HepG2 (cell line): ENCODE data around the gene PRKAR1B. TPM values are rescaled to one million over a fixed set of nuclear protein-coding genes. Genes with fewer than 3 reads are reported as not detected.

Source experiments
- ATAC-seq: fragments of 200-7000 bp; cut with Tn5 transposase; 3 replicates; pipeline ENCODE4 v1.9.1; 2020; ENCODE audit warnings: mild to moderate bottlenecking, moderate library complexity
- BruUV-seq: library from RNA; stranded (reverse); fragments of 400-500 nt; replicated peaks from 2 replicates; lab custom pipeline; 2021; lab: Mats Ljungman, UMichigan
- CTCF ChIA-PET: fragments of 300-600 bp; formaldehyde crosslinking; extraction: SDS; loops from one replicate; lab custom pipeline; 2021; ENCODE audit warnings: low total read pairs, inconsistent platforms, low intra/inter-chr PET ratio; lab: Yijun Ruan, JAX
- POLR2A ChIA-PET: fragments of 350-600 bp; sonication (Branson Sonifier 250); formaldehyde crosslinking; loops from one replicate; lab custom pipeline; 2020; ENCODE audit warnings: antibody characterized with exemption, inconsistent platforms; lab: Yijun Ruan, JAX
- DNase-seq: peaks from one replicate; pipeline ENCODE4 v3.0.0-alpha.2; 2015; ENCODE audit warnings: low spot score
- FAIRE-seq: peaks from 3 replicates; lab custom pipeline; 2011; peaks lifted over from hg19 to GRCh38; lab: Jason Lieb, UNC
- H2AFZ ChIP-seq: one replicate; pipeline ENCODE4 v1.6.1; 2011; ENCODE audit warnings: low read length, inconsistent platforms
- H3K27ac ChIP-seq: fragments of 300-600 bp; 3 replicates; pipeline ENCODE4 v1.8.0; 2011; ENCODE audit warnings: mixed run types, mild to moderate bottlenecking, mixed read lengths, low read length, inconsistent platforms; ENCODE audit not compliant: insufficient read depth; ENCODE audit errors: extremely low read length
- H3K27me3 ChIP-seq, 2 experiments: fragments of 200-600 bp in 1 of 2; 2 replicates in 1 of 2; 3 replicates in 1 of 2; pipeline versions ENCODE4 v1.6.0 to v1.8.0; 2011; ENCODE audit warnings: low read length in 2 of 2, mild to moderate bottlenecking in 2 of 2, moderate library complexity in 2 of 2, inconsistent platforms in 1 of 2; ENCODE audit not compliant: insufficient read depth in 2 of 2, control insufficient read depth in 1 of 2
- H3K36me3 ChIP-seq, 2 experiments: fragments of 200-600 bp in 1 of 2; replicated peaks in 1 of 2; 2 replicates in 1 of 2; 3 replicates in 1 of 2; pipeline versions ENCODE4 v1.5.1 to v1.8.0; 2011; ENCODE audit warnings: low read length in 2 of 2, inconsistent platforms in 1 of 2; ENCODE audit not compliant: insufficient read depth in 2 of 2, control insufficient read depth in 1 of 2
- H3K4me1 ChIP-seq: 2 replicates; pipeline ENCODE4 v1.5.1; 2012; ENCODE audit warnings: low read length, inconsistent platforms; ENCODE audit not compliant: insufficient read depth
- H3K4me2 ChIP-seq: 2 replicates; pipeline ENCODE4 v1.6.0; 2011; ENCODE audit warnings: low read depth, low read length, inconsistent platforms
- H3K4me3 ChIP-seq, 3 experiments: fragments of 200-600 bp in 1 of 3; sonication (generic), shearing (Covaris generic) in 1 of 3; replicated peaks in 1 of 3; 2 replicates each; pipeline ENCODE4 v1.5.1; 2011 to 2016; ENCODE audit warnings: low read length in 3 of 3, inconsistent platforms in 2 of 3, low read depth in 2 of 3, mild to moderate bottlenecking in 2 of 3, control low read depth in 1 of 3, mixed read lengths in 1 of 3; ENCODE audit not compliant: insufficient read depth in 1 of 3
- H3K79me2 ChIP-seq: one replicate; pipeline ENCODE4 v1.6.1; 2011; ENCODE audit warnings: low read length, inconsistent platforms; ENCODE audit not compliant: insufficient read depth
- H3K9ac ChIP-seq: 2 replicates; pipeline ENCODE4 v1.6.0; 2011; ENCODE audit warnings: mild to moderate bottlenecking, low read depth, low read length, inconsistent platforms; ENCODE audit not compliant: insufficient read depth
- H3K9me3 ChIP-seq: 2 replicates; pipeline ENCODE4 v1.5.1; 2012; ENCODE audit warnings: mild to moderate bottlenecking, low read length
- H4K20me1 ChIP-seq: 2 replicates; pipeline ENCODE4 v1.6.0; 2011; ENCODE audit warnings: inconsistent platforms, mild to moderate bottlenecking, low read length, moderate library complexity; ENCODE audit not compliant: insufficient read depth
- CTCF ChIP-seq: sonication (generic); formaldehyde crosslinking; IDR thresholded peaks from 2 replicates; pipeline ENCODE4 v1.5.0; 2020; ENCODE audit warnings: mild to moderate bottlenecking, missing genetic modification reagents, moderate library complexity
- ETV5 ChIP-seq: IDR thresholded peaks from 2 replicates; pipeline ENCODE4 v1.6.1; 2018; ENCODE audit warnings: missing biosample characterization, missing genetic modification reagents, inconsistent platforms, borderline replicate concordance
- FOSL2 ChIP-seq: sonication (generic); formaldehyde crosslinking; IDR thresholded peaks from 2 replicates; pipeline ENCODE4 v1.4.0; 2020; ENCODE audit warnings: missing genetic modification reagents
- NR2C2 ChIP-seq: sonication (generic); formaldehyde crosslinking; IDR thresholded peaks from 2 replicates; pipeline ENCODE4 v1.4.0; 2020; ENCODE audit warnings: missing genetic modification reagents, mild to moderate bottlenecking, moderate library complexity, borderline replicate concordance
- NR2F1 ChIP-seq, 2 experiments: fragments of 450-650 bp in 1 of 2; formaldehyde crosslinking in 1 of 2; IDR thresholded peaks; 2 replicates each; pipeline versions ENCODE4 v1.5.0 to v1.6.1; 2016 to 2020; ENCODE audit warnings: mild to moderate bottlenecking in 1 of 2, missing compliant biosample characterization in 1 of 2, missing genetic modification reagents in 1 of 2, moderate library complexity in 1 of 2
- NR2F2 ChIP-seq: IDR thresholded peaks from 2 replicates; pipeline ENCODE4 v1.6.1; 2012; ENCODE audit warnings: low read depth, inconsistent platforms, borderline replicate concordance
- NR2F6 ChIP-seq, 2 experiments: IDR thresholded peaks; 2 replicates each; pipeline ENCODE4 v1.6.1; 2016; ENCODE audit warnings: antibody characterized with exemption in 1 of 2, mild to moderate bottlenecking in 1 of 2
- TFDP2 ChIP-seq: sonication (generic); formaldehyde crosslinking; IDR thresholded peaks from 2 replicates; pipeline ENCODE4 v1.4.0; 2020; ENCODE audit warnings: missing genetic modification reagents
- ZNF841 ChIP-seq: sonication (generic); formaldehyde crosslinking; IDR thresholded peaks from 2 replicates; pipeline ENCODE4 v1.8.1; 2023; ENCODE audit warnings: missing genetic modification reagents, borderline replicate concordance
- WGBS: methylation state at CpG from one replicate; pipeline ENCODE4 v1.1.6; 2017; ENCODE audit warnings: low lambda C conversion rate; 5-methylcytosine and 5-hydroxymethylcytosine counted together
- in situ Hi-C: cut with HindIII; loops from 2 replicates; pipeline ENCODE4 v1.10.0; 2017; ENCODE audit warnings: low pct_unique_long_range_greater_than_20kb; ENCODE audit not compliant: extremely low pct_ligation_motif_present
- intact Hi-C: fragments of 100-400 bp; cut with micrococcal nuclease; formaldehyde crosslinking; loops from one replicate; pipeline ENCODE4 v1.10.0; 2022; ENCODE audit not compliant: unreplicated experiment
- polyA plus RNA-seq, 8 experiments: library from polyadenylated mRNA; depleted of rRNA in 3 of 8; stranded (reverse) in 7 of 8; unstranded in 1 of 8; fragments of >200 nt; fragmentation: Illumina TruSeq in 4 of 8; extraction: Trizol in 4 of 8; gene quantifications; 2 replicates each; pipeline versions ENCODE4 v1.2.1 to v1.2.3, GENCODE V29; 2011 to 2016; ENCODE audit warnings: low read depth in 4 of 8, missing spikeins in 1 of 8, mixed read lengths in 1 of 8; ENCODE audit not compliant: insufficient read depth in 1 of 8
- total RNA-seq, 5 experiments: library from RNA; depleted of rRNA; stranded (reverse); fragments of >200 nt; fragmentation: Illumina TruSeq; extraction: Trizol; gene quantifications; 2 replicates each; pipeline ENCODE4 v1.2.3, GENCODE V29; 2016; ENCODE audit warnings: low read depth in 1 of 5
- TF ChIP-seq, protein P1 (sequence below): sonication (generic); formaldehyde crosslinking; IDR thresholded peaks from 2 replicates; pipeline ENCODE4 v1.4.0; 2020; ENCODE audit warnings: mild to moderate bottlenecking, missing genetic modification reagents

PRKAR1B gene
- total and polyA plus RNA-seq, 2 of the 13 experiments (the other 11 are each of a cell fraction or from before 2014, with no cell fraction given): 7.9 to 28.2 TPM

GRCh38 chr7:526460-527034 is 200.5 kb downstream of the PRKAR1B start:
- ChIA-PET CTCF (no interaction called here), POLR2A (interaction anchor here (0.6 kb wide), 1 partner anchor 10 kb away, joined by 4 read pairs; no protein-coding TSS in a partner anchor)
- Histone ChIP-seq H3K4me1 (peaks cover 9% of the 10 kb centered on the region; the same call in 1 of the 2 replicates), H4K20me1 (no peaks in the 10 kb centered on the region), H3K4me3 (no peak overlapping the region), H3K36me3 (no peaks in the 10 kb centered on the region), H3K79me2 (no peaks in the 10 kb centered on the region), H3K4me2 (no peak overlapping the region), H3K27me3 (peaks cover 17 to 54% of the 10 kb centered on the region in 2 experiments; a peak in 4 of 5 replicates), H3K9me3 (no peaks in the 10 kb centered on the region), H3K9ac (no peak overlapping the region), H2AFZ (no peak overlapping the region), H3K27ac (no peak overlapping the region)
- in situ Hi-C loops (no loop called here), intact Hi-C loops (no loop called here)
- no peak for DNase-seq
- no peak for ATAC-seq
- no peak for FAIRE-seq
- no peak for TF ChIP-seq NR2F2
- TF ChIP-seq ETV5 (CRISPR knock-in tag): no peak
- no peak for TF ChIP-seq ZNF841 (CRISPR knock-in tag)
- TF ChIP-seq NR2F1 (CRISPR knock-in tag; IDR thresholded peaks at IDR 0.05): peak in 1 of 2 experiments; percentile 42; a peak in 1 of 4 replicates
- no peak for TF ChIP-seq NR2F6 (IDR thresholded peaks at IDR 0.05)
- peak; percentile 42; the same call in 1 of the 2 replicates for TF ChIP-seq NR2F6 (CRISPR knock-in tag; IDR thresholded peaks at IDR 0.05)
- TF ChIP-seq, protein P1, sequence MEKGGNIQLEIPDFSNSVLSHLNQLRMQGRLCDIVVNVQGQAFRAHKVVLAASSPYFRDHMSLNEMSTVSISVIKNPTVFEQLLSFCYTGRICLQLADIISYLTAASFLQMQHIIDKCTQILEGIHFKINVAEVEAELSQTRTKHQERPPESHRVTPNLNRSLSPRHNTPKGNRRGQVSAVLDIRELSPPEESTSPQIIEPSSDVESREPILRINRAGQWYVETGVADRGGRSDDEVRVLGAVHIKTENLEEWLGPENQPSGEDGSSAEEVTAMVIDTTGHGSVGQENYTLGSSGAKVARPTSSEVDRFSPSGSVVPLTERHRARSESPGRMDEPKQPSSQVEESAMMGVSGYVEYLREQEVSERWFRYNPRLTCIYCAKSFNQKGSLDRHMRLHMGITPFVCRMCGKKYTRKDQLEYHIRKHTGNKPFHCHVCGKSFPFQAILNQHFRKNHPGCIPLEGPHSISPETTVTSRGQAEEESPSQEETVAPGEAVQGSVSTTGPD (CRISPR knock-in tag): no peak
- TF ChIP-seq NR2C2 (CRISPR knock-in tag): no peak
- 0 out of 2 replicates have a peak, but pooled peaks have one; percentile 5 for TF ChIP-seq CTCF (CRISPR knock-in tag)
- TF ChIP-seq TFDP2 (CRISPR knock-in tag): no peak
- TF ChIP-seq FOSL2 (CRISPR knock-in tag): peak; percentile 56
- WGBS: 56% methylated on average over 9 of the region's 22 CpGs
- no TSS peak for BruUV-seq
